ENCODE data around the gene DLG1.

DNA sequence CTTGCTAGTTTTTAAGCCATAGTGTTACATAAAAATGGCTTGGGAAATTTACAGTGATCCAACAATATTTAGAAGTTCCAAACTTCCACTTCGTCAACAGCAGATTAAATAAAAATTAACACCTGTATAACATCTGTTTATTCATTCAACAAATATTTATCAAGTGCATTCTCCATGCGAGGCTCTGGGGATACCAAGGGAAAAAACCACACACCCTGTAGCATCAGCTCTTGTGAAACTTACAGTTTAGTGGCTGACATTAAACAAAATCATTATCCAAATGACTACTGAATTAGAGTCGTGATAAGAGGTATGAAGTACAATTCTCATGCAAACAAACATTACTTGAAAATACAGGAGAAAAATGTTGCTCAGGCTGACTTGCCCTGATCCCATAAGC, 122.9 kb downstream of the DLG1 start:
- TF ChIP-seq POLR2A (IDR thresholded peaks at IDR 0.05) (no peak), EP300 (IDR thresholded peaks at IDR 0.05) (no peak), POLR2AphosphoS5 (IDR thresholded peaks at IDR 0.05) (no peak)
- TF ChIP-seq, protein P1, sequence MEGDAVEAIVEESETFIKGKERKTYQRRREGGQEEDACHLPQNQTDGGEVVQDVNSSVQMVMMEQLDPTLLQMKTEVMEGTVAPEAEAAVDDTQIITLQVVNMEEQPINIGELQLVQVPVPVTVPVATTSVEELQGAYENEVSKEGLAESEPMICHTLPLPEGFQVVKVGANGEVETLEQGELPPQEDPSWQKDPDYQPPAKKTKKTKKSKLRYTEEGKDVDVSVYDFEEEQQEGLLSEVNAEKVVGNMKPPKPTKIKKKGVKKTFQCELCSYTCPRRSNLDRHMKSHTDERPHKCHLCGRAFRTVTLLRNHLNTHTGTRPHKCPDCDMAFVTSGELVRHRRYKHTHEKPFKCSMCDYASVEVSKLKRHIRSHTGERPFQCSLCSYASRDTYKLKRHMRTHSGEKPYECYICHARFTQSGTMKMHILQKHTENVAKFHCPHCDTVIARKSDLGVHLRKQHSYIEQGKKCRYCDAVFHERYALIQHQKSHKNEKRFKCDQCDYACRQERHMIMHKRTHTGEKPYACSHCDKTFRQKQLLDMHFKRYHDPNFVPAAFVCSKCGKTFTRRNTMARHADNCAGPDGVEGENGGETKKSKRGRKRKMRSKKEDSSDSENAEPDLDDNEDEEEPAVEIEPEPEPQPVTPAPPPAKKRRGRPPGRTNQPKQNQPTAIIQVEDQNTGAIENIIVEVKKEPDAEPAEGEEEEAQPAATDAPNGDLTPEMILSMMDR (IDR thresholded peaks at IDR 0.05), result no peak

Data from stomach (tissue), 4 donors.